Upper lobe of left lung (tissue), 6 donors: ENCODE results near the gene TCEANC2. TPM values are rescaled to one million over a fixed set of nuclear protein-coding genes. Genes with fewer than 3 reads are reported as not detected.
"Not testable (repeated sequence)": the region's sequence is repeated elsewhere in the genome, so short reads cannot be mapped to it uniquely, and the experiment has no call there.

Source experiments
- ATAC-seq, 2 donors: fragments of 200-7000 bp; cut with Tn5 transposase; one replicate each; pipeline ENCODE4 v1.9.1; 2022; ENCODE audit warnings: mild to moderate bottlenecking in 2 of 2, moderate library complexity in 2 of 2; ENCODE audit not compliant: low FRiP score in 2 of 2
- DNase-seq, 2 donors: peaks; one replicate each; pipeline ENCODE4 v3.0.0-alpha.2; 2019 to 2020
- H3K27ac ChIP-seq, 4 donors: fragments of 200-600 bp; sonication (generic); one replicate each; pipeline ENCODE4 v1.5.1; 2016 to 2019
- H3K27me3 ChIP-seq, 4 donors: fragments of 200-600 bp; sonication (generic); one replicate each; pipeline ENCODE4 v1.5.1; 2017 to 2019
- H3K36me3 ChIP-seq, 4 donors: fragments of 200-600 bp; sonication (generic); one replicate each; pipeline ENCODE4 v1.5.1; 2016 to 2019
- H3K4me1 ChIP-seq, 4 donors: fragments of 200-600 bp; sonication (generic); one replicate each; pipeline ENCODE4 v1.5.1; 2018 to 2019
- H3K4me3 ChIP-seq, 4 donors: fragments of 200-600 bp; sonication (generic); one replicate each; pipeline ENCODE4 v1.5.1; 2017 to 2019; ENCODE audit warnings: mild to moderate bottlenecking in 2 of 4, moderate library complexity in 1 of 4
- H3K9me3 ChIP-seq, 4 donors: fragments of 200-600 bp; sonication (generic); one replicate each; pipeline ENCODE4 v1.5.1; 2018 to 2019
- EP300 ChIP-seq, 4 donors: sonication (generic); formaldehyde crosslinking; IDR thresholded peaks; one replicate each; pipeline ENCODE4 v1.5.1; 2017; ENCODE audit warnings: antibody characterized with exemption in 4 of 4, control low read depth in 2 of 4
- POLR2A ChIP-seq, 4 donors: fragments of 450-650 bp; IDR thresholded peaks; one replicate each; pipeline ENCODE4 v1.5.1; 2016 to 2017; ENCODE audit warnings: antibody characterized with exemption in 4 of 4, mild to moderate bottlenecking in 2 of 4
- POLR2AphosphoS5 ChIP-seq, 2 donors: sonication (generic); formaldehyde crosslinking; IDR thresholded peaks; one replicate each; pipeline ENCODE4 v1.5.1; 2017; ENCODE audit warnings: antibody characterized with exemption in 2 of 2
- WGBS, 2 donors: methylation state at CpG; one replicate each; pipeline ENCODE4 v1.1.5; 2017 to 2018; 5-methylcytosine and 5-hydroxymethylcytosine counted together
- total RNA-seq, 6 donors: library from RNA; depleted of rRNA in 4 of 6; stranded (reverse); fragments of >200 nt in 4 of 6; gene quantifications; one replicate each; pipeline versions ENCODE4 v1.1.0 to v1.2.1, GENCODE V29; 2016 to 2021
- TF ChIP-seq, protein P1 (sequence below), 6 experiments: fragments of 450-650 bp in 4 of 6; fragments of 200-600 bp in 2 of 6; sonication (generic) in 2 of 6; IDR thresholded peaks; one replicate each; pipeline ENCODE4 v1.5.1; 2016 to 2019; ENCODE audit warnings: antibody characterized with exemption in 6 of 6
- donor health status: DM: no; HTN: no; CAD: no; lungs with moderate emphysema.
- donor health status: DM: no; HTN: yes; CAD: no; lungs with severe emphysema.

The TCEANC2 gene
- total RNA-seq, 6 donors from 2014 or later, result 2.0 to 11.5 (median 4.6) TPM

DNA sequence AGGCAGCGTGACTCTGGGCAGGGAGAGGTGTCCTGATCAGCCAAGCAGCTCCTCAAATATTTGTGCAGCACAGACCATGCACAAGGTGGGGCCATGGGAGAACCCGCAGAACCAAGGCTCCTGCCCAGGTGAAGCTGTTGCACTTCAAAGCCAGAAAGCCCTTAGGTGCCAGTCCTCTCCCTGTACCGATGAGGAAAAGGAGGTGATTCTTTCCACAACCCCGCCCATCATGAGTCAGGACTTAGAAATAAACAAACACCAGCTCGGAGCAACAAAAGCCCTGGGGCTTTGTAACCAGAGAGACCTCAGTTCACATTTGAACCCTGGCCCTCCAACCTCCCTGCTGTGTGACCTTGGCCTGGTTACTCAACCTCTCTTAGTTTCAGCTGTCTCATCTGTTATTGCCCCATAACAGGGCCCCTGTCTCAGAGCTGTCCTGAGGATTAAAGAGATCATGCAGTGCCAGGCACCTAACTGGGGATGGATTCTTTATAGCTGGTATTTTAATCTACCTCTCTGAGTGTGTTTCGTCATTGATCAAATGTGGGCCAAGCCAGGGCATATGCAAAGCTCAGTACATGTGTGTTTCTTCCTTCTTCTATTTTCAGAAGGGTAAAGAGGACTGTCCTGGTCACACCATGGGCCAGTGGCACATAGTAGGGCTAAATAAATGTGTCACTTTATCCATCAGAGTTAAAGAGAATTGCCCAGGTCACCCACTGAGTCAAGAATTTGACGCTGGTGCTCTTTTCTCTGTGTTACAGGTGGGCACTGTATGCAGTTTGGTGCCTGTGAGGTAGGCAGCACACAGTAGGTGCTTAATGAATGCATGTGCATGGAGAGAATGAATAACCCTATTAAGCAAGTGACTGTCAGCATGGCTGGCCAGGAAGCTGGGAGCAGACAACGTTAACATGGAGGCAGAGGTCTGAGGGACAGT lies 36.8 kb upstream of the TCEANC2 start:
- peak in 1 of 2 donors; percentile 62 for DNase-seq
- 56 to 84% methylated on average over 4 to 8 of the region's 8 CpGs for WGBS, 2 donors

DNA sequence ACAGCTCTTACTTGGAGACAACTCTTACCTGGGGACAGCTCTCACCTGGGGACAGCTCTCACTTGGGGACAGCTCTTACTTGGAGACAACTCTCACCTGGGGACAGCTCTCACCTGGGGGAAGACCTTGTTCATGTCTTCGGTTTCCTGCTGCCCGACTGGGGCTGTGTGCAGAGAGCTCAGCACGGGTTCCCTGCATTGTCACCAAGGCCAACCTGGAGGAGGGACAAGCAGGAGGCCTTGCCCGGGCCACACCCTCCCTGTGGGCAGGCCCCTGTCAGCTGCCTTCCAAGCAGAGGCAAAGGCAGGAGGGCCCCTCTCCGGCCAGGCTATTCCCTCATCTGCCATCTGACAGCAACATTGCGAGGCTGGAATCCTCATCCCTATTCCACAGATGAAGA lies 35.4 kb upstream of the TCEANC2 start, which contains the start of gene LDLRAD1:
TSS of gene LDLRAD1 (minus strand) at position 208 of the 400 bp plus-strand sequence. CDS start at position 134, 74 bp downstream.
- no peaks in the 10 kb centered on the region for H3K27me3 ChIP-seq
- peaks cover 0 to 9% (median 0%) of the 10 kb centered on the region in 4 donors for H3K4me1 ChIP-seq
- H3K36me3 ChIP-seq, result no peaks in the 10 kb centered on the region
- H3K9me3 ChIP-seq, result no peaks in the 10 kb centered on the region
- DNase-seq (peak; percentile 27 to 44), ATAC-seq (no peak)
- no peak within 1 kb of the TSS for H3K4me3 ChIP-seq
- WGBS, 2 donors, result 58 to 70% methylated on average over 2 to 5 of the region's 6 CpGs
- no peak for TF ChIP-seq POLR2AphosphoS5 (IDR thresholded peaks at IDR 0.05)
- TF ChIP-seq, protein P1, sequence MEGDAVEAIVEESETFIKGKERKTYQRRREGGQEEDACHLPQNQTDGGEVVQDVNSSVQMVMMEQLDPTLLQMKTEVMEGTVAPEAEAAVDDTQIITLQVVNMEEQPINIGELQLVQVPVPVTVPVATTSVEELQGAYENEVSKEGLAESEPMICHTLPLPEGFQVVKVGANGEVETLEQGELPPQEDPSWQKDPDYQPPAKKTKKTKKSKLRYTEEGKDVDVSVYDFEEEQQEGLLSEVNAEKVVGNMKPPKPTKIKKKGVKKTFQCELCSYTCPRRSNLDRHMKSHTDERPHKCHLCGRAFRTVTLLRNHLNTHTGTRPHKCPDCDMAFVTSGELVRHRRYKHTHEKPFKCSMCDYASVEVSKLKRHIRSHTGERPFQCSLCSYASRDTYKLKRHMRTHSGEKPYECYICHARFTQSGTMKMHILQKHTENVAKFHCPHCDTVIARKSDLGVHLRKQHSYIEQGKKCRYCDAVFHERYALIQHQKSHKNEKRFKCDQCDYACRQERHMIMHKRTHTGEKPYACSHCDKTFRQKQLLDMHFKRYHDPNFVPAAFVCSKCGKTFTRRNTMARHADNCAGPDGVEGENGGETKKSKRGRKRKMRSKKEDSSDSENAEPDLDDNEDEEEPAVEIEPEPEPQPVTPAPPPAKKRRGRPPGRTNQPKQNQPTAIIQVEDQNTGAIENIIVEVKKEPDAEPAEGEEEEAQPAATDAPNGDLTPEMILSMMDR (IDR thresholded peaks at IDR 0.05), result no peak
- no peak for TF ChIP-seq POLR2A (IDR thresholded peaks at IDR 0.05)
- TF ChIP-seq EP300 (IDR thresholded peaks at IDR 0.05), result no peak
- peak within 1 kb of the TSS in 1 of 4 donors; percentile 27 for H3K27ac ChIP-seq

More for the DNA sequence above, 36.8 kb upstream of the TCEANC2 start:
- H3K36me3 ChIP-seq, result no peaks in the 10 kb centered on the region
- no peak overlapping the region for H3K4me3 ChIP-seq
- H3K27me3 ChIP-seq, result no peaks in the 10 kb centered on the region
- peaks cover 0 to 9% (median 0%) of the 10 kb centered on the region in 4 donors for H3K4me1 ChIP-seq
- peak overlapping the region; percentile 17 to 56 (median 40) for H3K27ac ChIP-seq
- ATAC-seq, result peak in 1 of 2 donors; percentile 50
- TF ChIP-seq, protein P1 (IDR thresholded peaks at IDR 0.05), result no peak
- TF ChIP-seq POLR2A (IDR thresholded peaks at IDR 0.05) (no peak), POLR2AphosphoS5 (IDR thresholded peaks at IDR 0.05) (no peak), EP300 (IDR thresholded peaks at IDR 0.05) (no peak)
- no peaks in the 10 kb centered on the region for H3K9me3 ChIP-seq

DNA sequence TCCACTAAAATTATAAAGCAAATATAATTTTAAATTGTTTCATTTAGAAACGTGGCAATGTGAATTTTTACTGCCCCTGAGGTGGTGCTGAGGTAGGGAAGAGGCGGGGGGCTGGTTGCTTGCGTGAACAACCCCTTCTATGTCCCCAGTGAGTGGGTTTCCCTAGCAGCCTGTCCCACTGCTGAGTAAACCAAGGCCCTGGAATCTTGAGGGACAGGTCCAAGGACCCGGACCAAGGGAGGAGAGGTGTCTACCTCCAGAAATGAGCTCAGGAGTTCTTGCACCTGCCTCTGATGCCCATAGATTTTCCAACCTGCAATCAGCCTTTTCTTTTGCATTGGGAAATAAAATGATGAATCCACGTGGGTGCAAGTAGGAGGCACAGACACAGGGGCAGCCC lies 34.8 kb upstream of the TCEANC2 start:
- 67 to 68% methylated on average over 5 of the region's 5 CpGs for WGBS, 2 donors
- Histone ChIP-seq H3K27ac (no peak overlapping the region), H3K4me1 (peaks cover 0 to 9% (median 0%) of the 10 kb centered on the region in 4 donors), H3K9me3 (no peaks in the 10 kb centered on the region), H3K4me3 (no peak overlapping the region), H3K27me3 (no peaks in the 10 kb centered on the region), H3K36me3 (no peaks in the 10 kb centered on the region)
- no peak for TF ChIP-seq POLR2A (IDR thresholded peaks at IDR 0.05)
- no peak for TF ChIP-seq POLR2AphosphoS5 (IDR thresholded peaks at IDR 0.05)
- TF ChIP-seq, protein P1 (IDR thresholded peaks at IDR 0.05), result no peak
- no peak for TF ChIP-seq EP300 (IDR thresholded peaks at IDR 0.05)
- DNase-seq (no peak), ATAC-seq (no peak)

DNA sequence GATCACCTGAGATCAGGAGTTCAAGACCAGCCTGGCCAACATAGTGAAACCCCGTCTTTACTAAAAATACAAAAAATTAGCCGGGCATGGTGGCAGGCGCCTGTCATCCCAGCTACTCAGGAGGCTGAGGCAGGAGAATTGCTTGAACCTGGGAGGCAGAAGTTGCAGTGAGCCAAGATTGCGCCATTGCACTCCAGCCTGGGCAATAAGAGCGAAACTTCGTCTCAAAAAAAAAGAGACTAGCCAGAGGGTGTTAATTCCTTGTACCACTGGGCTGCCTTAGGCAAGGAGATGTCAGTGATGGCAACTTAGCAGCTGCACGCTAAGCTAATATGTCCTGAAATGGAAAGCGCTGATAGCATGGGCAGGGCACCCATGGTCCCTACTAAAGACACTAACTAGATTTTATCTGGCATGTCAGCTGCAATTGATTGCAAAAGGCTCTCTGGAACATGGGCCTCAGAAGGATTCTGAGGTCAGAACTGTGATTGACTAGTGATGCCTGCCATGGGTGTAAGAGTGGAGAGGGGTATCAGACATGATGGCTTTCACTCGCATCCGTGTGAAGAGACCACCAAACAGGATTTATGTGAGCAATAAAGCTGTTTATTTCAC lies 33.7 kb upstream of the TCEANC2 start:
- not testable (repeated sequence) for DNase-seq, ATAC-seq
- 86 to 90% methylated on average over 10 of the region's 10 CpGs for WGBS, 2 donors

DNA sequence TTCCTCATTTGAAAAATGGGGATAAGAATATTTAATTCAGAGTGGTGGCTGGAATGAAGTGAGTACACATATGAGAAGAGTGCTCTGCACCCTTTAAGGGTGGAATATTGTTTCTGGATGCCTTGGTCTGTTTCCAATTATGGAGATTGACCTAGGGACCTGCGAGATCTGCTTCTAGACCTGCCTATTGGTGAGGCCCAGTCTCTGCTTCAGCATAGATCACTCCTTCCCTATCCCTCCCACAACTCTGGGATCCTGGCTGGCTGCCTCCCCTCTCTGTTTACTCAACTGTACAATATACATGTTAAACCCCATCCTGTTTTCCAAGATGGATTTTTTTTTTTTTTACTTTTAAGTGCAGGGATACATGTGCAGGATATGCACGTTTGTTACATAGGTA lies 29.1 kb upstream of the TCEANC2 start:
- DNase-seq, result no peak
- 78 to 81% methylated on average over 2 of the region's 2 CpGs for WGBS, 2 donors
- Histone ChIP-seq H3K4me3 (no peak overlapping the region), H3K27me3 (no peaks in the 10 kb centered on the region), H3K36me3 (peaks cover 0 to 2% (median 0%) of the 10 kb centered on the region in 4 donors), H3K27ac (no peak overlapping the region), H3K9me3 (no peaks in the 10 kb centered on the region), H3K4me1 (no peaks in the 10 kb centered on the region)
- ATAC-seq, result no peak
- TF ChIP-seq, protein P1 (IDR thresholded peaks at IDR 0.05), result no peak
- TF ChIP-seq POLR2A (IDR thresholded peaks at IDR 0.05) (no peak), POLR2AphosphoS5 (IDR thresholded peaks at IDR 0.05) (no peak), EP300 (IDR thresholded peaks at IDR 0.05) (no peak)

More for the DNA sequence above, 33.7 kb upstream of the TCEANC2 start:
- H3K27me3 ChIP-seq, H3K9me3 ChIP-seq, H3K27ac ChIP-seq, H3K4me1 ChIP-seq, H3K4me3 ChIP-seq, H3K36me3 ChIP-seq: not testable (repeated sequence)

DNA sequence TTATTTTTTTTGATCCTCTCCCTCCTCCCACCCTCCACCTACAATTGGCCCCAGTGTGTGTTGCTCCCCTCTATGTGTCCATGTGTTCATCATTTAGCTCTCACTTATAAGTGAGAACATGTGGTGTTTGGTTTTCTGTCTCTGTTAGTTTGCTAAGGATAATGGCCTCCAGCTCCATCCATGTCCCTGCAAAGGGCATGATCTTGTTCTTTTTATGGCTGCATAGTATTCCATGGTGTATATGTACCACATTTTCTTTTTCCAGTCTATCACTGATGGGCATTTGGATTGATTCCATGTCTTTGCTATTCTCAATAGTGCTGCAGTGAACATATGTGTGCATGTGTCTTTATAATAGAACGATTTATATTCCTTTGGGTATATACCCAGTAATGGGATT lies 28.6 kb upstream of the TCEANC2 start:
- not testable (repeated sequence) for H3K27me3 ChIP-seq, H3K36me3 ChIP-seq, H3K4me1 ChIP-seq, H3K27ac ChIP-seq, DNase-seq, H3K9me3 ChIP-seq, ATAC-seq, H3K4me3 ChIP-seq
- WGBS, 2 donors, result 92 to 100% methylated on average over 1 of the region's 1 CpG
